Tibial artery (tissue), 4 donors: ENCODE data around the gene LMAN1L.
"Not testable (repeated sequence)": the region's sequence is repeated elsewhere in the genome, so short reads cannot be mapped to it uniquely, and the experiment has no call there.

Source experiments
- DNase-seq, 2 donors: peaks; one replicate each; pipeline ENCODE4 v3.0.0-alpha.2; 2019
- H3K27ac ChIP-seq, 2 donors: fragments of 200-600 bp; sonication (generic) in 1 of 2; 1 replicate in 1 of 2; 2 replicates in 1 of 2; pipeline ENCODE4 v1.5.1; 2018 to 2019; ENCODE audit warnings: mild to moderate bottlenecking in 1 of 2
- H3K27me3 ChIP-seq, 2 donors: fragments of 200-600 bp; sonication (generic) in 1 of 2; one replicate each; pipeline versions ENCODE4 v1.5.1 to v1.6.0; 2016 to 2019
- H3K36me3 ChIP-seq, 3 donors: fragments of 200-600 bp; sonication (generic) in 2 of 3; one replicate each; pipeline ENCODE4 v1.5.1; 2016 to 2019; ENCODE audit warnings: mild to moderate bottlenecking in 2 of 3
- H3K4me1 ChIP-seq, 4 donors: fragments of 200-600 bp; sonication (generic) in 2 of 4; 1 replicate in 3 of 4; 2 replicates in 1 of 4; pipeline ENCODE4 v1.5.1; 2016 to 2019
- H3K4me3 ChIP-seq, 2 donors: fragments of 200-600 bp; sonication (generic) in 1 of 2; 1 replicate in 1 of 2; 2 replicates in 1 of 2; pipeline ENCODE4 v1.5.1; 2018 to 2019; ENCODE audit warnings: mild to moderate bottlenecking in 2 of 2
- H3K9me3 ChIP-seq, 3 donors: fragments of 200-600 bp; sonication (generic) in 1 of 3; one replicate each; pipeline ENCODE4 v1.5.1; 2016 to 2019
- CTCF ChIP-seq, 2 experiments: fragments of 200-600 bp in 1 of 2; fragments of 450-650 bp in 1 of 2; IDR thresholded peaks; one replicate each; pipeline ENCODE4 v1.5.1; 2017 to 2019; ENCODE audit warnings: antibody characterized with exemption in 2 of 2, mild to moderate bottlenecking in 1 of 2, moderate library complexity in 1 of 2
- intact Hi-C: fragments of 100-400 bp; cut with DNase I; formaldehyde crosslinking; loops from one replicate; pipeline ENCODE4 v1.15.0; 2023; ENCODE audit warnings: low total_unique reads

LMAN1L gene

GRCh38 chr15:74783808-74784175 is 28.8 kb upstream of the LMAN1L start:
- intact Hi-C loops: loop anchor here (5.0 to 10.0 kb wide), 3 partner anchors 124 to 421 kb away; partner anchors contain the start of genes C15orf39 and FAM219B
- H3K4me1 ChIP-seq: peaks cover 4 to 76% (median 61%) of the 10 kb centered on the region in 4 donors
- no peaks in the 10 kb centered on the region for H3K27me3 ChIP-seq
- no peaks in the 10 kb centered on the region for H3K36me3 ChIP-seq
- peak overlapping the region; percentile 83 to 89 for H3K4me3 ChIP-seq
- H3K9me3 ChIP-seq: no peaks in the 10 kb centered on the region
- H3K27ac ChIP-seq: peak overlapping the region; percentile 74 to 79
- no peak for TF ChIP-seq CTCF (IDR thresholded peaks at IDR 0.05)
- no peak for DNase-seq

- intact Hi-C loops: loop anchor here (5.0 to 10.0 kb wide), 3 partner anchors 123 to 420 kb away; partner anchors contain the start of genes C15orf39 and FAM219B
- H3K36me3 ChIP-seq: no peaks in the 10 kb centered on the region
- no peak overlapping the region for H3K27ac ChIP-seq
- no peaks in the 10 kb centered on the region for H3K9me3 ChIP-seq
- peak overlapping the region in 1 of 2 donors; percentile 89 for H3K4me3 ChIP-seq
- no peaks in the 10 kb centered on the region for H3K27me3 ChIP-seq
- no peak for DNase-seq
- H3K4me1 ChIP-seq: peaks cover 4 to 84% (median 69%) of the 10 kb centered on the region in 4 donors
- TF ChIP-seq CTCF (IDR thresholded peaks at IDR 0.05): no peak
These were observed 28.0 kb upstream of the LMAN1L start for GRCh38 chr15:74784426-74785193.

- intact Hi-C loops: loop anchor here (10.0 kb wide), 1 partner anchor 419 kb away; the partner anchor contains the start of gene C15orf39
These were observed 27.2 kb upstream of the LMAN1L start for GRCh38 chr15:74785194-74786032.

GRCh38 chr15:74786081-74786480 is 26.6 kb upstream of the LMAN1L start:
- H3K4me1 ChIP-seq: peaks cover 4 to 92% (median 77%) of the 10 kb centered on the region in 4 donors
- not testable (repeated sequence) for H3K36me3 ChIP-seq, H3K9me3 ChIP-seq, DNase-seq, H3K4me3 ChIP-seq, H3K27me3 ChIP-seq
- intact Hi-C loops: loop anchor here (10.0 kb wide), 1 partner anchor 419 kb away; the partner anchor contains the start of gene C15orf39
- H3K27ac ChIP-seq: peak overlapping the region; percentile 33 to 41

More at GRCh38 chr15:74785194-74786032, 27.2 kb upstream of the LMAN1L start:
- H3K27ac ChIP-seq: peak overlapping the region in 1 of 2 donors; percentile 15
- H3K4me3 ChIP-seq: no peak overlapping the region
- no peaks in the 10 kb centered on the region for H3K9me3 ChIP-seq
- H3K36me3 ChIP-seq: no peaks in the 10 kb centered on the region
- DNase-seq: no peak
- no peak for TF ChIP-seq CTCF (IDR thresholded peaks at IDR 0.05)
- H3K27me3 ChIP-seq: no peaks in the 10 kb centered on the region
- peaks cover 4 to 92% (median 77%) of the 10 kb centered on the region in 4 donors for H3K4me1 ChIP-seq

- no peak for DNase-seq
- H3K9me3 ChIP-seq: no peaks in the 10 kb centered on the region
- H3K27ac ChIP-seq: peak overlapping the region; percentile 33 to 41
- H3K27me3 ChIP-seq: no peaks in the 10 kb centered on the region
- H3K36me3 ChIP-seq: no peaks in the 10 kb centered on the region
- no peak for TF ChIP-seq CTCF (IDR thresholded peaks at IDR 0.05)
- peaks cover 4 to 92% (median 71%) of the 10 kb centered on the region in 4 donors for H3K4me1 ChIP-seq
- H3K4me3 ChIP-seq: no peak overlapping the region
- intact Hi-C loops: loop anchor here (10.0 kb wide), 1 partner anchor 418 kb away; the partner anchor contains the start of gene C15orf39
These were observed 26.0 kb upstream of the LMAN1L start for GRCh38 chr15:74786551-74787165.
